CD4-positive, alpha-beta T cell (primary cell): Measurements from ENCODE around the gene MZT2A. TPM values are rescaled to one million over a fixed set of nuclear protein-coding genes. Genes with fewer than 3 reads are reported as not detected.
"Not testable (repeated sequence)": the region's sequence is repeated elsewhere in the genome, so short reads cannot be mapped to it uniquely, and the experiment has no call there.

Experiments used
- ATAC-seq: fragments of 200-7000 bp; cut with Tn5 transposase; one replicate; pipeline ENCODE4 v1.10.0; 2022; ENCODE audit warnings: mild to moderate bottlenecking; ENCODE audit not compliant: poor library complexity
- CTCF ChIA-PET: fragments of 350-600 bp; sonication (Branson Sonifier 250); formaldehyde crosslinking; loops from one replicate; lab custom pipeline; 2021; ENCODE audit warnings: antibody characterized with exemption, inconsistent platforms; lab: Charles Lee
- POLR2A ChIA-PET: fragments of 350-600 bp; sonication (Branson Sonifier 250); formaldehyde crosslinking; loops from one replicate; lab custom pipeline; 2021; ENCODE audit warnings: antibody characterized with exemption, inconsistent platforms; lab: Charles Lee
- DNase-seq, 14 experiments: peaks; one replicate each; pipeline ENCODE4 v3.0.0-alpha.2; 2013 to 2020; ENCODE audit warnings: mixed read lengths in 2 of 14
- H3K27ac ChIP-seq, 2 donors: one replicate each; pipeline versions ENCODE4 v1.5.1 to v1.7.0; 2013; ENCODE audit warnings: low read length in 2 of 2, low read depth in 1 of 2, mild to moderate bottlenecking in 1 of 2
- H3K27me3 ChIP-seq, 2 experiments: 1 replicate in 1 of 2; 2 replicates in 1 of 2; pipeline versions ENCODE4 v1.6.1 to v1.7.0; 2013; ENCODE audit warnings: low read length in 2 of 2, control low read depth in 1 of 2, mild to moderate bottlenecking in 1 of 2, moderate library complexity in 1 of 2; ENCODE audit not compliant: insufficient read depth in 2 of 2, control insufficient read depth in 1 of 2
- H3K36me3 ChIP-seq: one replicate; pipeline ENCODE4 v1.6.1; 2013; ENCODE audit warnings: low read length, control low read depth; ENCODE audit not compliant: insufficient read depth
- H3K4me1 ChIP-seq: one replicate; pipeline ENCODE4 v1.6.1; 2013; ENCODE audit warnings: low read length, control low read depth; ENCODE audit not compliant: insufficient read depth
- H3K4me3 ChIP-seq: one replicate; pipeline ENCODE4 v1.5.1; 2013; ENCODE audit warnings: mild to moderate bottlenecking, low read length, moderate library complexity
- H3K9me3 ChIP-seq, 2 experiments: 1 replicate in 1 of 2; 2 replicates in 1 of 2; pipeline versions ENCODE4 v1.6.1 to v1.7.0; 2013; ENCODE audit warnings: low read length in 2 of 2, mild to moderate bottlenecking in 2 of 2, control low read depth in 1 of 2, moderate library complexity in 1 of 2; ENCODE audit not compliant: control insufficient read depth in 1 of 2, insufficient read depth in 1 of 2
- H3K27ac Mint-ChIP-seq: one replicate; pipeline ENCODE4 v1.8.0; 2020; ENCODE audit warnings: mixed read lengths
- H3K27me3 Mint-ChIP-seq: one replicate; pipeline ENCODE4 v1.8.0; 2021; ENCODE audit warnings: mixed read lengths
- H3K36me3 Mint-ChIP-seq: one replicate; pipeline ENCODE4 v1.8.0; 2021; ENCODE audit warnings: low read depth, mixed read lengths
- H3K4me1 Mint-ChIP-seq: one replicate; pipeline ENCODE4 v1.8.0; 2021; ENCODE audit warnings: low read depth, mixed read lengths
- H3K4me3 Mint-ChIP-seq: one replicate; pipeline ENCODE4 v1.8.0; 2020; ENCODE audit warnings: mild to moderate bottlenecking, mixed read lengths
- H3K9me3 Mint-ChIP-seq: one replicate; pipeline ENCODE4 v1.8.0; 2020; ENCODE audit warnings: mixed read lengths
- CTCF ChIP-seq: fragments of 200-600 bp; IDR thresholded peaks from one replicate; pipeline ENCODE4 v1.8.0; 2022; ENCODE audit warnings: antibody characterized with exemption, mild to moderate bottlenecking
- intact Hi-C, 2 experiments: fragments of 100-400 bp; cut with DNase I in 1 of 2; cut with micrococcal nuclease in 1 of 2; formaldehyde crosslinking; loops; one replicate each; pipeline versions ENCODE4 v1.15.1 to v1.9.0; 2023 to 2025; cut with DNase I, micrococcal nuclease
- total RNA-seq, 174 experiments: library from RNA in 2 of 174; stranded (reverse) in 2 of 174; gene quantifications; one replicate each; pipeline ENCODE4 v1.2.3 and lab custom pipeline; 2021 to 2026

Gene MZT2A
- total RNA-seq, 2 experiments from 2014 or later = 55.3 to 58.7 TPM

- H3K36me3 ChIP-seq = no peaks in the 10 kb centered on the region
- H3K27me3 ChIP-seq = no peaks in the 10 kb centered on the region
- no peak for DNase-seq
- H3K4me1 Mint-ChIP-seq = no peaks in the 10 kb centered on the region
- intact Hi-C loops = no loop called here
- no peak within 1 kb of the TSS for H3K27ac ChIP-seq
- CTCF ChIA-PET = no interaction called here
- POLR2A ChIA-PET = no interaction called here
- H3K36me3 Mint-ChIP-seq = peaks cover 5% of the 10 kb centered on the region
- H3K27me3 Mint-ChIP-seq = no peaks in the 10 kb centered on the region
- H3K4me1 ChIP-seq = no peaks in the 10 kb centered on the region
- ATAC-seq = no peak
- H3K9me3 Mint-ChIP-seq = no peaks in the 10 kb centered on the region
- H3K9me3 ChIP-seq = no peaks in the 10 kb centered on the region
- H3K27ac Mint-ChIP-seq = no peak within 1 kb of the TSS
- no peak within 1 kb of the TSS for H3K4me3 Mint-ChIP-seq
- H3K4me3 ChIP-seq = no peak within 1 kb of the TSS
- no peak for TF ChIP-seq CTCF
These were observed 16.4 kb downstream of the MZT2A start, which contains the start of gene TUBA3D for GRCh38 chr2:131475831-131476230. TUBA3D (plus strand) TSS chr2:131476119; CDS start chr2:131476200, 81 bp downstream.

GRCh38 chr2:131473266-131473665 is 18.9 kb downstream of the MZT2A start:
- POLR2A ChIA-PET, DNase-seq, H3K27me3 ChIP-seq, H3K4me3 Mint-ChIP-seq, H3K9me3 ChIP-seq, ATAC-seq, H3K27me3 Mint-ChIP-seq, intact Hi-C loops, H3K36me3 ChIP-seq, H3K27ac Mint-ChIP-seq, H3K9me3 Mint-ChIP-seq, H3K4me1 ChIP-seq, H3K36me3 Mint-ChIP-seq, H3K27ac ChIP-seq, H3K4me3 ChIP-seq, CTCF ChIA-PET, H3K4me1 Mint-ChIP-seq: not testable (repeated sequence)

GRCh38 chr2:131471624-131472023 is 20.6 kb downstream of the MZT2A start:
- POLR2A ChIA-PET, H3K4me1 Mint-ChIP-seq, H3K27ac Mint-ChIP-seq, H3K4me3 Mint-ChIP-seq, ATAC-seq, H3K27me3 Mint-ChIP-seq, DNase-seq, H3K9me3 ChIP-seq, intact Hi-C loops, H3K9me3 Mint-ChIP-seq, H3K4me1 ChIP-seq, H3K4me3 ChIP-seq, CTCF ChIA-PET, H3K27ac ChIP-seq, H3K36me3 ChIP-seq, H3K36me3 Mint-ChIP-seq, H3K27me3 ChIP-seq: not testable (repeated sequence)

GRCh38 chr2:131470944-131471343 is 21.3 kb downstream of the MZT2A start:
- not testable (repeated sequence) for DNase-seq, H3K4me3 ChIP-seq, H3K4me1 ChIP-seq

GRCh38 chr2:131467722-131468121 is 24.5 kb downstream of the MZT2A start:
- not testable (repeated sequence) for ATAC-seq, H3K27ac Mint-ChIP-seq, H3K4me3 Mint-ChIP-seq

More at GRCh38 chr2:131470944-131471343, 21.3 kb downstream of the MZT2A start:
- H3K27me3 ChIP-seq, ATAC-seq, H3K36me3 ChIP-seq, intact Hi-C loops, H3K9me3 ChIP-seq, H3K27me3 Mint-ChIP-seq, H3K27ac ChIP-seq, CTCF ChIA-PET, H3K9me3 Mint-ChIP-seq, H3K36me3 Mint-ChIP-seq, H3K4me1 Mint-ChIP-seq, H3K27ac Mint-ChIP-seq, POLR2A ChIA-PET, H3K4me3 Mint-ChIP-seq: not testable (repeated sequence)

GRCh38 chr2:131454914-131455313 is 37.3 kb downstream of the MZT2A start:
- DNase-seq, H3K9me3 Mint-ChIP-seq, H3K36me3 Mint-ChIP-seq, POLR2A ChIA-PET, H3K27ac Mint-ChIP-seq, H3K36me3 ChIP-seq, H3K4me1 Mint-ChIP-seq, H3K27me3 ChIP-seq, intact Hi-C loops, H3K27ac ChIP-seq, H3K4me1 ChIP-seq, H3K4me3 Mint-ChIP-seq, ATAC-seq, H3K4me3 ChIP-seq, H3K9me3 ChIP-seq, CTCF ChIA-PET: not testable (repeated sequence)
- peaks cover 48% of the 10 kb centered on the region for H3K27me3 Mint-ChIP-seq

More at GRCh38 chr2:131467722-131468121, 24.5 kb downstream of the MZT2A start:
- intact Hi-C loops, H3K27me3 ChIP-seq, H3K36me3 ChIP-seq, H3K4me3 ChIP-seq, DNase-seq, POLR2A ChIA-PET, H3K4me1 Mint-ChIP-seq, H3K27me3 Mint-ChIP-seq, CTCF ChIA-PET, H3K9me3 ChIP-seq, H3K4me1 ChIP-seq, H3K27ac ChIP-seq, H3K9me3 Mint-ChIP-seq, H3K36me3 Mint-ChIP-seq: not testable (repeated sequence)
